ENCODE measurements around the gene SIGLEC6. TPM values are rescaled to one million over a fixed set of nuclear protein-coding genes. Genes with fewer than 3 reads are reported as not detected.

Gene SIGLEC6
- total RNA-seq, 1 donor from 2014 or later, result 1.6 TPM

GRCh38 chr19:51472607-51473006 is 58.9 kb downstream of the SIGLEC6 start:
- no peak overlapping the region for H3K4me3 Mint-ChIP-seq
- peaks cover 36% of the 10 kb centered on the region for H3K4me1 Mint-ChIP-seq (ENCODE audit: low read depth)
- no peak for DNase-seq (ENCODE audit: low spot score)
- no peak overlapping the region for H3K27ac Mint-ChIP-seq
- H3K9me3 Mint-ChIP-seq, result no peaks in the 10 kb centered on the region
- peaks cover 8% of the 10 kb centered on the region for H3K27me3 Mint-ChIP-seq (ENCODE audit: insufficient read depth)
- intact Hi-C loops (cut with micrococcal nuclease), result loop anchor here (1.0 to 2.0 kb wide), 5 partner anchors 32 to 185 kb away; no protein-coding TSS in a partner anchor
- no peaks in the 10 kb centered on the region for H3K36me3 Mint-ChIP-seq (ENCODE audit: low read depth)

GRCh38 chr19:51471527-51471926 is 59.9 kb downstream of the SIGLEC6 start:
- Mint-ChIP-seq H3K4me1 (ENCODE audit: low read depth) (peaks cover 47% of the 10 kb centered on the region), H3K27ac (no peak overlapping the region), H3K4me3 (no peak overlapping the region), H3K27me3 (ENCODE audit: insufficient read depth) (peaks cover 18% of the 10 kb centered on the region), H3K9me3 (no peaks in the 10 kb centered on the region), H3K36me3 (ENCODE audit: low read depth) (no peaks in the 10 kb centered on the region)
- intact Hi-C loops (cut with micrococcal nuclease), result no loop called here
- no peak for DNase-seq (ENCODE audit: low spot score)

GRCh38 chr19:51470966-51471365 is 60.5 kb downstream of the SIGLEC6 start:
- H3K4me3 Mint-ChIP-seq, result no peak overlapping the region
- no peaks in the 10 kb centered on the region for H3K9me3 Mint-ChIP-seq
- no peaks in the 10 kb centered on the region for H3K36me3 Mint-ChIP-seq (ENCODE audit: low read depth)
- H3K27ac Mint-ChIP-seq, result no peak overlapping the region
- DNase-seq (ENCODE audit: low spot score), result no peak
- H3K4me1 Mint-ChIP-seq (ENCODE audit: low read depth), result peaks cover 53% of the 10 kb centered on the region
- H3K27me3 Mint-ChIP-seq (ENCODE audit: insufficient read depth), result peaks cover 21% of the 10 kb centered on the region
- intact Hi-C loops (cut with micrococcal nuclease), result no loop called here

DNA sequence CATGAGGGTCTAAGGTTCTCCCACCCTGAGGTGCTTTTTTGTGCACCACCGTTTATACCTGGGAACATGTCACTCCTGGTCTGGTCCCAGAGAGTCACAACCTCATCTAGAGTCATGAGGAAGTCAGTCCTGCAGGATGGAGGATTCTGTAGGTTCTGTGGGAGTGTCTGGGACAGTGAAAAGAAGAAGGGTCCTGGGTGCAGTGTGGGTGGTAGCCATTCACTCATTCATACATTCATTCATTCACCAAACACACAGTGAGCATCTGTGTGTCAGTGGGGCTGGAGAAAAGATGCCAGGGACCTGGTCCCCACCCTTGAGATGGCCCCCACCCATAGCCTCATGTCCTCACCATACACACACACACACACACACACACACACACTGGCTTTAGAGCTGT is 61.8 kb downstream of the SIGLEC6 start:
- DNase-seq (ENCODE audit: low spot score), result no peak
- Mint-ChIP-seq H3K27ac (no peak overlapping the region), H3K36me3 (ENCODE audit: low read depth) (no peaks in the 10 kb centered on the region), H3K4me3 (no peak overlapping the region), H3K27me3 (ENCODE audit: insufficient read depth) (peaks cover 25% of the 10 kb centered on the region), H3K4me1 (ENCODE audit: low read depth) (peaks cover 51% of the 10 kb centered on the region), H3K9me3 (no peaks in the 10 kb centered on the region)
- intact Hi-C loops (cut with micrococcal nuclease), result no loop called here

DNA sequence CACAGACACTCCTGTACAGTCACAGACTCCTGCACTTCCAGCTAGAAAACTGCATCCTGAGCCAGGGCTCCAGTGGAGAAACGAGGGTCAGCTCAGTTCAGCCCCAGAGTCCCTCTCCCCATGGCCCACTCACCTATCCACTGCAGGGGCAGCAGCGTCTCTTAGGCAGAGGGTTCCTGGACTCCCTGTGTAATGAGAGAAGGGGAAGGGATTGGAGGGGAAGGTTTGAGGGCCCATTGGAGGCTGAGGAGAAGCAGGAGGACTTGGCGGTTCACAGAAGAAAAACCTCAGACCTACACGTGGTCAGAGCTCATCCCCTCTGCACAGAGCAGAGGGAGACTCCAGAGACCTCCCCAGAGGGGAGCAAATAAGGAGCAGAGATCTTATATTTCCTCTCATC is 62.3 kb downstream of the SIGLEC6 start:
- intact Hi-C loops (cut with micrococcal nuclease), result no loop called here
- no peak for DNase-seq (ENCODE audit: low spot score)
- no peak overlapping the region for H3K4me3 Mint-ChIP-seq
- no peaks in the 10 kb centered on the region for H3K9me3 Mint-ChIP-seq
- no peaks in the 10 kb centered on the region for H3K36me3 Mint-ChIP-seq (ENCODE audit: low read depth)
- H3K27me3 Mint-ChIP-seq (ENCODE audit: insufficient read depth), result peaks cover 28% of the 10 kb centered on the region
- H3K4me1 Mint-ChIP-seq (ENCODE audit: low read depth), result peaks cover 49% of the 10 kb centered on the region
- no peak overlapping the region for H3K27ac Mint-ChIP-seq

DNA sequence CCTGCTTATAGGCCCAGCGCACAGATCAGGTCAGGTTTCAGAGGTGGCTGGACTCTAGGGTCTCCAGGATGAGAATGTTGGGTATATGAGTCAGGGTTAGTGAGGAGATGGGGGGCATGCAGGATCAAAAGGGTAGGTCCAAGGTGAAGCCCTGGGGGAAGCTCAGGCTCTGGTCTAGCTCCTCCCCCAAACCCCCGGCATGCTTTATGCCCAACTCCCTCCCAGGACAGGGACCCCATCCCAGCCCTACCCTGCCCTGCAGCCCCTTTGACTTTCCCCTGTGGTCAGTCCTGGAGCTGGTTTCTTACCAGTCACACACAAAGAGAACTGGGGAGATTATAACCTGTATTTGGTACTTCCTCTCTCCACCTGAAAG is 62.9 kb downstream of the SIGLEC6 start:
- no peak overlapping the region for H3K4me3 Mint-ChIP-seq

DNA sequence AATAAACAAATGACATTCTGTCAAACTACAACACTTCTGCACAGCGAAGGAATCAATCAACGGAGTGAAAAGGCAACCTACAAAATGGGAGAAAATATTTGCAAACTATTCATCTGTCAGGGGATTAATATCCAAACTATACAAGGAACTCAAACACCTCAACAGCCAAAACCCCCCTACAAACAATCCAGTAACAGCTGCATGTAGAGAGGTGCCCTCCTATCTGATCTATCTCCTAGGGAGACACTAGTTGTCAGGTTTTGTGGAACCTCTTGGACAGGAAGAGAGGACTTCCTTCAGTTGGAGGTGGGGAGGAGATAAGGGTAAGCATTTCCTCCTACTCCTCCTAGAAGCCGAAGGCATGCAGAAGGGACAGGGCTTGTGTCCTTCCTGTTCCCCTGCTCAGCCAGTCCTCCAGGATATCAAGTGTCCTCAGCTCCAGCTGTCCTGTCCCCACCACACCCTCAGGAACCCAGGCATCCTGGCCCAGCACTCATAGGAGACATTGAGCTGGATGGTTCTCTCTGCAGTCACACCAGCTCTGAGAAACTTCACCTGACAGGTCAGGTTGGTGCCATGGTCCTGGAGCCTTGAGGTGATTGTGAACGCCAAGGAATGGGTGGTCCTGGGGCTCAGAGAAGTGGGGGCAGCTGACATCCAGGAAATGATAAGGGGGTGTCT is 63.5 kb downstream of the SIGLEC6 start:
- Mint-ChIP-seq H3K36me3 (ENCODE audit: low read depth) (no peaks in the 10 kb centered on the region), H3K4me1 (ENCODE audit: low read depth) (peaks cover 43% of the 10 kb centered on the region), H3K27ac (no peak overlapping the region), H3K27me3 (ENCODE audit: insufficient read depth) (peaks cover 31% of the 10 kb centered on the region), H3K4me3 (no peak overlapping the region), H3K9me3 (no peaks in the 10 kb centered on the region)
- no peak for DNase-seq (ENCODE audit: low spot score)
- intact Hi-C loops (cut with micrococcal nuclease), result no loop called here

More for the DNA sequence above, 62.9 kb downstream of the SIGLEC6 start:
- Mint-ChIP-seq H3K4me1 (ENCODE audit: low read depth) (peaks cover 46% of the 10 kb centered on the region), H3K36me3 (ENCODE audit: low read depth) (no peaks in the 10 kb centered on the region), H3K27me3 (ENCODE audit: insufficient read depth) (peaks cover 29% of the 10 kb centered on the region), H3K27ac (no peak overlapping the region), H3K9me3 (no peaks in the 10 kb centered on the region)
- no peak for DNase-seq (ENCODE audit: low spot score)
- intact Hi-C loops (cut with micrococcal nuclease), result no loop called here

Other genes with a start within 250 kb of the SIGLEC6 start
- gene IGLON5, start 220.0 kb downstream of the SIGLEC6 start, total RNA-seq, result 1.2 and 1.3 TPM in 2 replicates
- gene VSIG10L, start 189.5 kb downstream of the SIGLEC6 start, total RNA-seq, result 5.6 and 6.0 TPM in 2 replicates
- 174 and 180 TPM in 2 replicates for gene ETFB, start 165.3 kb downstream of the SIGLEC6 start, total RNA-seq
- 16.2 and 23.2 TPM in 2 replicates for gene CLDND2, start 162.7 kb downstream of the SIGLEC6 start, total RNA-seq
- gene NKG7, start 159.0 kb downstream of the SIGLEC6 start, total RNA-seq, result 376 and 393 TPM in 2 replicates
- gene LIM2, start 143.7 kb downstream of the SIGLEC6 start, total RNA-seq, result not detected in 2 replicates
- 0.15 and 0.18 TPM in 2 replicates for gene C19orf84, start 141.1 kb downstream of the SIGLEC6 start, total RNA-seq
- gene SIGLEC10, start 114.0 kb downstream of the SIGLEC6 start, total RNA-seq, result 2.5 and 3.7 TPM in 2 replicates
- gene SIGLEC8, start 73.2 kb downstream of the SIGLEC6 start, total RNA-seq, result 0.10 and 0.13 TPM in 2 replicates
- gene CEACAM18, start 53.1 kb downstream of the SIGLEC6 start, total RNA-seq, result not detected in 2 replicates
- 0.52 and 0.54 TPM in 2 replicates for gene SIGLEC12, start 29.9 kb downstream of the SIGLEC6 start, total RNA-seq
- 7.9 and 8.4 TPM in 2 replicates for gene ZNF175, start 39.6 kb upstream of the SIGLEC6 start, total RNA-seq
- gene SIGLEC5, start 98.7 kb upstream of the SIGLEC6 start, total RNA-seq, result not detected in 2 replicates
- gene SIGLEC14, start 115.2 kb upstream of the SIGLEC6 start, total RNA-seq, result not detected in 2 replicates
- gene SPACA6, start 161.7 kb upstream of the SIGLEC6 start, total RNA-seq, result 6.8 and 8.9 TPM in 2 replicates
- not detected in 2 replicates for gene HAS1, start 192.3 kb upstream of the SIGLEC6 start, total RNA-seq
- not detected in 2 replicates for gene FPR1, start 220.2 kb upstream of the SIGLEC6 start, total RNA-seq
- gene FPR2, start 229.5 kb upstream of the SIGLEC6 start, total RNA-seq, result not detected in 2 replicates

All from activated T-helper 1 cell treated with anti-CD3 and anti-CD28 coated beads, Interleukin-12 subunit alpha, Interleukin-12 subunit beta, Interleukin-2, Interleukin-4 antibody, amounts not matched to agents 30 ng/mL and 10 ng/mL and 1 ng/mL, durations not matched to agents 14 hours and 24 hours and 36 hours (primary cell).